IMR-90 (cell line): Measurements from ENCODE around the gene CYP19A1.

ENCODE experiments used
- CHD1 ChIP-seq: IDR thresholded peaks from 2 replicates; pipeline ENCODE4 v1.6.1; 2012; ENCODE audit warnings: low read depth, low read length, improper control_type of control experiment
- CTCF ChIP-seq: conservative IDR thresholded peaks from 2 replicates; pipeline ENCODE4 v1.5.1; 2012; ENCODE audit warnings: mild to moderate bottlenecking, low read depth, low read length, improper control_type of control experiment
- ELK1 ChIP-seq: fragments of 150-350 bp; IDR thresholded peaks from 2 replicates; pipeline ENCODE4 v1.6.1; 2016; ENCODE audit warnings: low read depth, mild to moderate bottlenecking, low read length, moderate library complexity, borderline replicate concordance
- FOS ChIP-seq: fragments of 150-350 bp; IDR thresholded peaks from 2 replicates; pipeline ENCODE4 v1.6.1; 2016; ENCODE audit warnings: low read depth, low read length
- MAZ ChIP-seq: IDR thresholded peaks from 2 replicates; pipeline ENCODE4 v1.6.1; 2012; ENCODE audit warnings: low read depth, mild to moderate bottlenecking, low read length, improper control_type of control experiment, moderate library complexity, borderline replicate concordance
- MXI1 ChIP-seq: IDR thresholded peaks from 2 replicates; pipeline ENCODE4 v1.6.1; 2012; ENCODE audit warnings: low read depth, mild to moderate bottlenecking, low read length, moderate library complexity, borderline replicate concordance
- NFE2L2 ChIP-seq: fragments of 150-350 bp; IDR thresholded peaks from 2 replicates; pipeline ENCODE4 v1.6.1; 2016; ENCODE audit warnings: low read depth, mild to moderate bottlenecking, low read length
- POLR2A ChIP-seq: IDR thresholded peaks from 2 replicates; pipeline ENCODE4 v1.6.1; 2012; ENCODE audit warnings: mild to moderate bottlenecking, low read depth, low read length
- RFX5 ChIP-seq: IDR thresholded peaks from 2 replicates; pipeline ENCODE4 v1.8.0; 2012; ENCODE audit warnings: low read depth, mild to moderate bottlenecking, low read length, moderate library complexity
- SMC3 ChIP-seq: fragments of 150-350 bp; IDR thresholded peaks from 2 replicates; pipeline ENCODE4 v1.6.1; 2016; ENCODE audit warnings: low read depth, mild to moderate bottlenecking, antibody characterized with exemption, low read length, moderate library complexity

GRCh38 chr15:51307325-51307724 is 31.1 kb downstream of the CYP19A1 start:
- no peak for TF ChIP-seq POLR2A
- no peak for TF ChIP-seq CTCF
- TF ChIP-seq NFE2L2, result no peak
- no peak for TF ChIP-seq RFX5
- no peak for TF ChIP-seq MAZ
- no peak for TF ChIP-seq SMC3
- no peak for TF ChIP-seq FOS
- TF ChIP-seq MXI1, result no peak
- TF ChIP-seq CHD1, result no peak
- no peak for TF ChIP-seq ELK1
